SK-N-MC (cell line): ENCODE data around the gene A3GALT2.

Experiments
- EZH2 ChIP-seq: fragments of 200-600 bp; sonication (generic); IDR thresholded peaks from one replicate; pipeline ENCODE4 v1.6.1; 2017; ENCODE audit warnings: antibody characterized with exemption
- POLR2AphosphoS5 ChIP-seq: IDR thresholded peaks from 2 replicates; pipeline ENCODE4 v1.6.1; 2012; ENCODE audit warnings: mild to moderate bottlenecking, low read depth, low read length, borderline replicate concordance

DNA sequence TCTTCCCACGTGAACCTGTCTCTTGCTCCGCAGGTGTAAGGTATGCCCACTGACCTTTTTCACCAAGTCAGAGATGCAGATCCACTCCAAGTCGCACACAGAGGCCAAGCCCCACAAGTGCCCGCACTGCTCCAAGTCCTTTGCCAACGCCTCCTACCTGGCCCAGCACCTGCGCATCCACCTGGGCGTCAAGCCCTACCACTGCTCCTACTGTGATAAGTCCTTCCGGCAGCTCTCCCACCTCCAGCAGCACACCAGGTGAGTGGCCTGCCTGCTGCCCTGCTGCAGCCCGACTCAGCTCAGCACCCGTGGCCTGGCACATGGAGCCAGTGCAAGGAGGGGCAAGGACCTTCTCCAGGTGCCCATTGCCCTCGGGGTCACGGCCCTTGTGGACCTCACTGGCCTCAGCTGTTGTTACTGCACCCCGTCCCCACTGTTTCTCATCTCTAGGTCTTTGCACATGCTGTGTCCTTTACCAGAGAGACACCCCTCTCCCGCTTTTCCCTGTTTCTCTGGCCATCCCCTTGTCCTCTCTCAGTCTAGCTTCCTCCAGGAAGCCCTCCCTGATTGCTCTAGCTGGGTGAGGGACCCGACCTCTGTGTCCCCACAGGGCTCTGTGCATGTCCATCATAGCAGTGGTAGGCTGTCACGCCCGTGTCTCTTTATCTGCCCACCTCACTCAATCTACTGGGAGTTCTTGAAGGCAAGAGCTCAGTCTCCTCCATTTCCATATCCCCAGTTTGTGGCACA, 39.2 kb downstream of the A3GALT2 start:
- TF ChIP-seq EZH2 (no peak), POLR2AphosphoS5 (no peak)
